MM.1S (cell line): Measurements from ENCODE around the gene ASCC3.

Experiments
- DNase-seq: peaks from one replicate; pipeline ENCODE4 v3.0.0-alpha.2; 2015
- H2AFZ ChIP-seq: fragments of 300-600 bp; sonication (generic); 2 replicates; pipeline ENCODE4 v1.6.0; 2016; ENCODE audit warnings: antibody characterized with exemption, low read length
- H3F3A ChIP-seq: fragments of 300-600 bp; sonication (generic); 2 replicates; pipeline ENCODE4 v1.6.1; 2016; ENCODE audit warnings: mild to moderate bottlenecking, antibody characterized with exemption, low read length, moderate library complexity, mixed read lengths; ENCODE audit not compliant: insufficient read depth
- H3K27ac ChIP-seq: fragments of 300-600 bp; sonication (generic); 2 replicates; pipeline ENCODE4 v1.5.1; 2016; ENCODE audit warnings: mild to moderate bottlenecking, low read length
- H3K27me3 ChIP-seq: fragments of 300-600 bp; sonication (generic); replicated peaks from 2 replicates; pipeline ENCODE4 v1.6.0; 2016; ENCODE audit warnings: low read length; ENCODE audit not compliant: insufficient read depth
- H3K36me3 ChIP-seq: fragments of 300-600 bp; sonication (generic); replicated peaks from 2 replicates; pipeline ENCODE4 v1.6.1; 2016; ENCODE audit warnings: mild to moderate bottlenecking, low read length, mixed read lengths; ENCODE audit not compliant: insufficient read depth
- H3K4me1 ChIP-seq: fragments of 300-600 bp; sonication (generic); 2 replicates; pipeline ENCODE4 v1.6.1; 2016; ENCODE audit warnings: low read length, mixed read lengths
- H3K4me2 ChIP-seq: fragments of 300-600 bp; sonication (generic); 2 replicates; pipeline ENCODE4 v1.6.0; 2016; ENCODE audit warnings: low read depth, low read length
- H3K4me3 ChIP-seq: fragments of 300-600 bp; sonication (generic); 2 replicates; pipeline ENCODE4 v1.5.1; 2016; ENCODE audit warnings: low read length, mixed read lengths
- H3K79me2 ChIP-seq: fragments of 300-600 bp; sonication (generic); 2 replicates; pipeline ENCODE4 v1.6.1; 2016; ENCODE audit warnings: mixed run types, low read length, mixed read lengths
- H3K9ac ChIP-seq: fragments of 300-600 bp; sonication (generic); 2 replicates; pipeline ENCODE4 v1.6.1; 2016; ENCODE audit warnings: low read length, mixed read lengths
- H3K9me2 ChIP-seq: fragments of 300-600 bp; sonication (generic); replicated peaks from 2 replicates; pipeline ENCODE4 v1.6.1; 2016; ENCODE audit warnings: mild to moderate bottlenecking, low read length, mixed read lengths; ENCODE audit not compliant: insufficient read depth
- H3K9me3 ChIP-seq: fragments of 300-600 bp; sonication (generic); replicated peaks from 2 replicates; pipeline ENCODE4 v1.6.1; 2016; ENCODE audit warnings: mild to moderate bottlenecking, low read length, mixed read lengths; ENCODE audit not compliant: insufficient read depth
- H4K20me1 ChIP-seq: fragments of 300-600 bp; sonication (generic); 2 replicates; pipeline ENCODE4 v1.6.1; 2016; ENCODE audit warnings: mild to moderate bottlenecking, low read length, moderate library complexity, mixed read lengths; ENCODE audit not compliant: insufficient read depth
- EZH2 ChIP-seq: fragments of 300-600 bp; sonication (generic); optimal IDR thresholded peaks from 2 replicates; pipeline ENCODE3; 2017; ENCODE audit warnings: low read depth, mild to moderate bottlenecking, antibody characterized with exemption, low read length, mixed read lengths
- EZH2phosphoT487 ChIP-seq: fragments of 300-600 bp; sonication (generic); IDR thresholded peaks from 2 replicates; pipeline ENCODE4 v1.6.1; 2018; ENCODE audit warnings: antibody characterized with exemption, low read length
- TF ChIP-seq, protein P1 (sequence below): fragments of 300-600 bp; sonication (generic); IDR thresholded peaks from 2 replicates; pipeline ENCODE4 v1.5.1; 2016; ENCODE audit warnings: antibody characterized with exemption, low read length, mixed read lengths

Gene ASCC3

DNA sequence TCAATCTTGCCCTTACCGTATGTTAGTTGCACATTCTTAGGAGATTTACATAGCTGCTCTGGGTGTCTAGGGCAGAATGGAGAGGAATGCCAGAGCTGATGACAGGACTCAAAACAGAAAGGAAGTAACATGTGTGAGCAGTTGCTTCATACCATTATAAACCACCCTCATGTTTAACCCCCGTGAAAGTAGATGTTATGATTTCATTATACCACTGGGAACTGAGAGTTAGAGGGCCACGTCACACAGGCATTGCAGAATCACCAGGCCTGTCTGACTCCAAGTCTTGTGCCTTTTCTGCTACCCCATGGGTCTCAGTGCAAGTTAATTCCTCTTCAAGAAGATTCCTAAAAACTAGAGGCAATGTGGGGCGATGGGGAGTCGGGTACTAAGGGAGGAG is 392.9 kb downstream of the ASCC3 start:
- Histone ChIP-seq H3K4me3 (no peak overlapping the region), H3K4me1 (no peaks in the 10 kb centered on the region), H3K27ac (no peak overlapping the region), H3K27me3 (no peaks in the 10 kb centered on the region), H2AFZ (no peak overlapping the region), H3K9me3 (no peaks in the 10 kb centered on the region), H3K36me3 (no peaks in the 10 kb centered on the region), H4K20me1 (no peaks in the 10 kb centered on the region), H3K9ac (no peak overlapping the region), H3F3A (no peaks in the 10 kb centered on the region), H3K9me2 (no peaks in the 10 kb centered on the region), H3K79me2 (no peaks in the 10 kb centered on the region), H3K4me2 (no peak overlapping the region)
- no peak for DNase-seq
- TF ChIP-seq EZH2 (no peak), EZH2phosphoT487 (no peak)
- TF ChIP-seq, protein P1, sequence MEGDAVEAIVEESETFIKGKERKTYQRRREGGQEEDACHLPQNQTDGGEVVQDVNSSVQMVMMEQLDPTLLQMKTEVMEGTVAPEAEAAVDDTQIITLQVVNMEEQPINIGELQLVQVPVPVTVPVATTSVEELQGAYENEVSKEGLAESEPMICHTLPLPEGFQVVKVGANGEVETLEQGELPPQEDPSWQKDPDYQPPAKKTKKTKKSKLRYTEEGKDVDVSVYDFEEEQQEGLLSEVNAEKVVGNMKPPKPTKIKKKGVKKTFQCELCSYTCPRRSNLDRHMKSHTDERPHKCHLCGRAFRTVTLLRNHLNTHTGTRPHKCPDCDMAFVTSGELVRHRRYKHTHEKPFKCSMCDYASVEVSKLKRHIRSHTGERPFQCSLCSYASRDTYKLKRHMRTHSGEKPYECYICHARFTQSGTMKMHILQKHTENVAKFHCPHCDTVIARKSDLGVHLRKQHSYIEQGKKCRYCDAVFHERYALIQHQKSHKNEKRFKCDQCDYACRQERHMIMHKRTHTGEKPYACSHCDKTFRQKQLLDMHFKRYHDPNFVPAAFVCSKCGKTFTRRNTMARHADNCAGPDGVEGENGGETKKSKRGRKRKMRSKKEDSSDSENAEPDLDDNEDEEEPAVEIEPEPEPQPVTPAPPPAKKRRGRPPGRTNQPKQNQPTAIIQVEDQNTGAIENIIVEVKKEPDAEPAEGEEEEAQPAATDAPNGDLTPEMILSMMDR: no peak

DNA sequence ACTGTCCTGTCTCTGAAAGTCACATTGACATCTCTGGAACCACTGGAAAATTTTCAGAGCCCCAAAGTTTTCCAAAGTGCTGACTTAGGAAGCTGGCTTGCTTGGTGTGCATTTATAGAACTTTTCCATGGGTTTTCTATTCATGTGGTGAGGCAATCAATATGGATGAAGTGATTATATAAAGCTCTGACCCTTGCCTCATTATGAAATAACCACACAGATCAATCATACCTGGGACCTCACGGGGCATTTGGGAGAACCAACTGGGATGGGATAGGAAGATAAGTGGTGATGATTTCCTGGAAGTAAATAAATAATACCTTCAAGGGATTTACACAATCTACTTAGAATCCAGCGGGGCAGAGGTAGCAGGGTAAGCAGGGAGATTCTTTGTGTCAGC is 393.5 kb downstream of the ASCC3 start:
- TF ChIP-seq, protein P1: no peak
- TF ChIP-seq EZH2: no peak
- Histone ChIP-seq H3K27me3 (no peaks in the 10 kb centered on the region), H3K4me2 (no peak overlapping the region), H3F3A (no peaks in the 10 kb centered on the region), H3K9ac (no peak overlapping the region), H3K4me3 (no peak overlapping the region), H3K9me2 (no peaks in the 10 kb centered on the region), H3K9me3 (no peaks in the 10 kb centered on the region), H3K27ac (no peak overlapping the region), H2AFZ (no peak overlapping the region), H3K4me1 (no peaks in the 10 kb centered on the region), H3K79me2 (no peaks in the 10 kb centered on the region), H3K36me3 (no peaks in the 10 kb centered on the region), H4K20me1 (no peaks in the 10 kb centered on the region)
- no peak for DNase-seq

DNA sequence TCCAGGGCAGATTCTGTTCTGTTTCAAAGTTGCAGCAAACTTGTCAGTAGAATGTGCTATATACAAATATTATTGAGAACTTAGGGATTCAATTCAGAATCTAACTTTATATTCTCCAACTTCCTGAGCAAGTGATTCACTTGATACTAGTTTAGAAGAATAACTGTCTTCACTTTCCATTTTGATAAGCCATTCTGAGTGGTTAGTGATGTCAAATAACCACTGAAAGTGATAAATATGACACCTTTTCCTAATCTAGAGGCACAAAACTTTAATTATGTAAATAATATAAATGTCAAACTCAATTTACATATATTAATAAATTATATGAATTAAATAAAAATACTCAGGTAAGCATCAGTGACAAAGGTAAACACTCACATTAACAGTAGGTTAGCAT is 395.9 kb downstream of the ASCC3 start:
- H4K20me1 ChIP-seq: no peaks in the 10 kb centered on the region
- H3K4me1 ChIP-seq: no peaks in the 10 kb centered on the region
- no peak overlapping the region for H3K27ac ChIP-seq

More for the DNA sequence above, 395.9 kb downstream of the ASCC3 start:
- no peaks in the 10 kb centered on the region for H3K27me3 ChIP-seq
- H3K79me2 ChIP-seq: no peaks in the 10 kb centered on the region
- no peaks in the 10 kb centered on the region for H3F3A ChIP-seq
- H3K36me3 ChIP-seq: no peaks in the 10 kb centered on the region
- no peak overlapping the region for H3K4me2 ChIP-seq
- no peak overlapping the region for H3K4me3 ChIP-seq
- H2AFZ ChIP-seq: no peak overlapping the region
- DNase-seq: no peak
- no peaks in the 10 kb centered on the region for H3K9me2 ChIP-seq
- H3K9me3 ChIP-seq: no peaks in the 10 kb centered on the region
- no peak for TF ChIP-seq EZH2
- TF ChIP-seq, protein P1: no peak
- no peak for TF ChIP-seq EZH2phosphoT487
- no peak overlapping the region for H3K9ac ChIP-seq
